EL (cell line): ENCODE results near the gene CCNT1.
"Not testable (repeated sequence)": the region's sequence is repeated elsewhere in the genome, so short reads cannot be mapped to it uniquely, and the experiment has no call there.

Experiments used
- DNase-seq: peaks from one replicate; pipeline ENCODE4 v3.0.0-alpha.2; 2016

Gene CCNT1

DNA sequence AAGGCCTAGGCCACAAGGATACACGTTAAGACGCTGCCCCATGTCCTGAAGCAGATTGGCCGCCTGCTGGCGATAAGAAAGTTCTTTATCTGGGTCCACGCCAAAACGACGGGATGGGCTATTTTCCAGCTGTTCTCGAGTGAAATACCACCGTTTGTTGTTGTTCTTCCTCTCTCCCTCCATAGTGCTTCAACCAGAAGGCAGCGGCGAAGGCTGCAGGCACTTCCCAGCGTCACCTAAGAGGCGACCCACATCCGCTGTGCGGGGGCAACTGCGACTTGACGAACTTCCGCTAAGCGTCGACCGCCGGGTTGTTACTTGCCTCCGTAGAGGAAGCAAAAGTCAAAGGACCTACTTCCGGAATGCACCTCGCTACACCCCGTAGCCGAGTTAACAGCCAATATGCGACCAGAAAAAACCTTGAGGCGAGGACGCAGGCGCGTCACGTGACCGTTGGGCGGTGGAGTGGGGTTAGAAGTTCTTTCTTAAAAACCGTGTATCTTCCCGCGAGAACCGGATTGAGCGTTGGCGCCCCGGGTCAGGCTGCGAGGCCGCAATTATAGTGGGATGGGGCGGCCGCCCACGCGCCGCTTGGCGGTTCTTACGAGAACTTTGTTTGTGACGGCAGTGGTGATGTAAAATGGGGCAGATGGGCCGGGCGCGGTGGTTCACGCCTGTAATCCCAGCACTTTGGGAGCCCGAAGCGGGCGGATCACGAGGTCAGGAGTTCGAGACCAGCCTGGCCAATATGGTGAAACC is at the start of gene CCNT1:
TSS of gene CCNT1 (minus strand) at position 215 of the 759 bp plus-strand sequence. CDS start at position 183, 32 bp downstream.
- peak; percentile 100 for DNase-seq

DNA sequence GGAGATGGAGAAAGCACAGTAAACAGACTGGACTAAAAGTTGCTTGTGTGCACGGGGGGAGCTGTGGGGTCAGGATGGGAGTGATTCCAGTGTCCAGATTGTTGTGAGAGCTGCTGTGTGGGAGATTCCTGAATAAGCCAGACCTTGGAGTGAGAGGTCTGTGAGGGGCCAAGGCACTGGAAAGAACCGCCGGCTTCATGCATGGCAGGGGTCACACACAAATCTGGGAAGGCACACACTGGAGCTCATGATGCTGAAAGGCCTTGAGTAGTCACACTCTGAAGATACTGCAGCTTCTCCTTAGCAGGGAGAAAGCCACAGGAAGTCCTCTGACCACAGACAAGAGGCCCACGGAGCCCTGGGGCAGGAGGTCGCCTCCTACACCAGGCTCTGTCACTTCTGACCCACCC is 49.3 kb upstream of the CCNT1 start:
- peak; percentile 48 for DNase-seq

DNA sequence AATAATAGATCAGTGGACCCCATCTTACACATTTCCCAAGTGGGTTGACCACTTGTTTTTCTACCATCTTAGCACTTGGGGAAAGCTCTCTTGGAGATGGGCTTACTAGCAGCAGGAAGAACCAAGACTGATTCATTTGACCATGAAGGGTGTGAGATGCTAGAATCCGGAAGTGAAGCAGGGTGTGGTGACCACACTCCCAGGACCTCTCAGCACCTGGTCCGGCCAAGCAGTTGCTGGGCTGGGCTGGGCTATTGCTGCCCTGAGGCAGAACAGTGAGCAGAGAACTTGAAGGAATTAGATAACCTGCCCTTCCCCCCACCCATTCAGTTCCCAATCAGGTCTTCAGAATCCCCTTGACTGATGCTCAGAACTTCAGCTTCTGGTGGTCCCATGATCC is 48.0 kb upstream of the CCNT1 start:
- no peak for DNase-seq

GRCh38 chr12:48758737-48759136 is 42.2 kb upstream of the CCNT1 start:
- no peak for DNase-seq

DNA sequence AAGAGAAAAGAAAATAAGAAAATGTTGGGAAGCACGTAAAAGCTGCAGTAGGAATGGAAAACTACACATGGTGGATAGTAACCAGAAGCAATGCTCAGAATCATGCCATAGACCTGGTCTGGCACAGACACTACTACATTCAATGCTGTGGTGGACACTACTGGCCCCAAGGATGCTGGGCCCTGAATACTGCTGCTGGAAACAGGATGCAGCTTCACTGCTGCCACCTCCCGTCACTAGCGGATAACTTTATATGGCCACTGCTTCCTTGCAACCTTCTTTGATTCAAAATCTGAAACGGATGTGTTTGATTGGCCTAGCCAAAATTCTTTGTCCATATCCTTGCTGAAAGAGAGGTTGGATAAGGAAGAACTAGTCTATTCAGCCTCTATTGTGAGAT is 41.7 kb upstream of the CCNT1 start:
- DNase-seq, result no peak

- no peak for DNase-seq
These were observed 34.4 kb upstream of the CCNT1 start for GRCh38 chr12:48750769-48751356.

GRCh38 chr12:48750215-48750614 is 33.7 kb upstream of the CCNT1 start:
- peak; percentile 18 for DNase-seq

GRCh38 chr12:48744251-48745008 is 27.9 kb upstream of the CCNT1 start:
- no peak for DNase-seq

DNA sequence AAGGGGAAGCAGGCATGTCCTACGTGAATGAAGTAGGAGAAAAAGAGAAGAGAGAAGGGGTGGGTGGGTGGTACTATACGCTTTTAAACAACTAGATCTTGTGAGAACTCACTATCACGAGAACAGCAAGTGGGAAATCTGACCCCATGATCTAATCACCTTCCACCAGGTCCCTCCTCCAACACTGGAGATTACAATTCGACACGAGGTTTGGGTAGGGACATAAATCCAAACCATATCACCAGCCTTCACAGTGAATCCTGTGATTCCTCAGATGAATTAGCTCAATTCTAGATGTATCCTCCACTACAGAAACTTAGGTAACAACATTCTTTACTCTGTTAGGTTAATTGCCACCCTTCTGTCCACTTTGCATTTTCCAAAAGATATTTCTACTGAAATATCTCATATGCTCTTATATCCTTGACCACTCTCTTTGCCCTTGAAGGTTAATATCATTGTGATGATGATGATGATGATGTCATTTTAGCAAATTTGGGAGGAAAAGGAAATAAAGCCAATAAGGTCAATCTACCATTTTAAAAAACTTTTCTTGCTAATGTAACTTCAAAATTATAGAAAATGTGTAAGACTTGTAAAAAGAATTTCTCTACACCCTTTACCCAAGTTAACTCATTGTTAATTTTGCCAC is 23.2 kb upstream of the CCNT1 start:
- no peak for DNase-seq

DNA sequence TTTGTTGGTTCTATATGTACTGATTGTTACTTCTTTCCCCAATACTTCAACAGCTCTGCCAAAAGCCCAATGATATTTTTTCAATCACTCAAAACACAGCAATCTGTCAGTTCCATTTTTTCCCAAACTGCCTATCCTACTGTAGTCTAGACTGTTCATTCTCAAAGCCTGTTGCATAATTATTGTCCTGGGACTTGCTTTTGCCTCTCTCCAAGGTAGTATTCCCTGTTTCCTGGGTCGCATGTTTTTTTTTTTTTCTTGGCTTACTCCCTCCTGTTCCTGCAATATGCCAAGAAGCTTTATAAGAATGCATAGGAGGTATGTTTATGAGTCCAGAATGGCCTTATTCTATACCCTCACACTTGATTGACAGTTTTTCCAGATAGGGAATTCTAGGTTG is 19.9 kb upstream of the CCNT1 start:
- DNase-seq, result no peak

DNA sequence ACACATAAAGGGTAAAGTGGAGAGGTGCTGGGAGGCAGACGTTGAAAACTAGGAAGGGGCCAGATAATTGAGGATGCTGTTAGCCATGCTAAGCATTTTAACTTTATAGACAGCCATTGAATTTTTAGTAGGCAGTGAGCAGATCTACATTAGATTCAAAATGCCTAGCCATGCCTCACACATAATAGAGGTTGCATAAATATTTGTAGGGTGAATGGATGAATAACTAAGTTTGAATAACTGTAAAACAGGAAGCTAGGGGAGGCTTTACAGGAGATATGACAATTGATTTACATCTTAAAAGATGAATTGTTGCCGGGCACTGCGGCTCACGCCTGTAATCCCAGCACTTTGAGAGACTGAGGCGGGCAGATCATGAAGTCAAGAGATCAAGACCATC is 12.3 kb upstream of the CCNT1 start:
- DNase-seq, result no peak

DNA sequence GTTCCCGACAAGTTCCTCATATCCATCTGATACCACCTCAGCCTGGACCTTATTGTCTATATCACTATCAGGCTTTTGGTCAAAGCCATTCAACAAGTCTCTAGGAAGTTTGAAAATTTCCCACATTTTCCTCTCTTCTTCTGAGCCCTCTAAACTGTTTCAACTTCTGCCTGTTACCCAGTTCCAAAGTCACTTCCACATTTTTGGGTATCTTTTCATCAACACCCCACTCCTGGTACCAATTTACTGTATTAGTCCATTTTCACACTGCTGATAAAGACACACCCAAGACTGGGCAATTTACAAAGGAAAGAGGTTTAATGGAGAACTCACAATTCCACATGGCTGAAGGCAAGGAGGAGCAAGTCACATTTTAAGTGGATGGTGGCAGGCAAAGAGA is 4.2 kb upstream of the CCNT1 start:
- DNase-seq, result not testable (repeated sequence)

DNA sequence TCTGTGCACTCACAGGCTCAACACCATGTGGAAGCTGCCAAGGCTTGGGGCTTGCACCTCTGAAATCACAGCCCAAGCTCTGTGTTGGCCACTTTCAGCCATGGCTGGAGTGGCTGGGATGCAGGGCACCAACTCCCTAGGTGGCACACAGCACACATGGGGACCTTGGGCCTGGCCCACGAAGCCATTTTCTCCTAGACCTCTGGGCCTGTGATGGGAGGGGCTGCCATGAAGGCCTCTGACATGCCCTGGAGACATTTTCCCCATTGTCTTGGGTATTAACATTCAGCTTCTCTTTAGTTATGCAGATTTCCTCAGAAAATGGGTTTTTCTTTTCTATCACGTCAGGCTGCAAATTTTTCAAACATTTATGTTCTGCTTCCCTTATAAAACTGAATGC is 3.7 kb upstream of the CCNT1 start:
- not testable (repeated sequence) for DNase-seq

DNA sequence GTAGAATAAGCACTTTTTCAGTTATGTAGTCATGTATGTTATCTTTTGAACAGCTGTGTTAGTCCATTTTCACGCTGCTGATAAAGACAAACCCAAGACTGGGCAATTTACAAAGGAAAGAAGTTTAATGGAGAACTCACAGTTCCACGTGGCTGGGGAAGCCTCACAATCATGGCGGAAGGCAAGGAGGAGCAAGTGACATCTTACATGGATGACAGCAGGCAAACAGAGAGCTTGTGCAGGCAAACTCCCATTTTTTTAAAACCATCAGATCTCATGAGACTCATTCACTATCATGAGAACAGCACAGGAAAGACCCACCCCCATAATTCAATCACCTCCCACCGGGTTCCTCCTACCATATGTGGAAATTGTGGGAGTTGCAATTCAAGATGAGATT is 2.5 kb upstream of the CCNT1 start:
- DNase-seq, result not testable (repeated sequence)

DNA sequence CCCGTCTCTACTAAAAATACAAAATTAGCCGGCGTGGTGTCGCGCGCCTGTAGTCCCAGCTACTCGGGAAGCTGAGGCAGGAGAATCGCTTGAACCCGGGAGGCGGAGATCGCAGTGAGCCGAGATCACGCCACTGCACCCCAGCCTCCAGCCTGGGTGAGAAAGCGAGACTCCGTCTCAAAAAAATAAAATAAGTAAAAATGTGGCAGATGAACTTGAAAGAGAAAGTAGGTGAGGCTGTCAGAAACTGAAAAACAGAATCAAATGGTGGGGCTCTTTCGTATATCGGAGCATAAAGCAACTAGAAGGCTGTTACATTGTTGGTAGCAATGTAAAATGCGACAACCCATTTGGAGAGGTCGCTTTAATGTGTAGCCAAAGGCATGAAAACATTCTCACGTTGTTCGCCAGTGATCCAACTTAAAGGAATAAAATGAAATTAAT is 767 bp upstream of the CCNT1 start:
- peak; percentile 11 for DNase-seq

DNA sequence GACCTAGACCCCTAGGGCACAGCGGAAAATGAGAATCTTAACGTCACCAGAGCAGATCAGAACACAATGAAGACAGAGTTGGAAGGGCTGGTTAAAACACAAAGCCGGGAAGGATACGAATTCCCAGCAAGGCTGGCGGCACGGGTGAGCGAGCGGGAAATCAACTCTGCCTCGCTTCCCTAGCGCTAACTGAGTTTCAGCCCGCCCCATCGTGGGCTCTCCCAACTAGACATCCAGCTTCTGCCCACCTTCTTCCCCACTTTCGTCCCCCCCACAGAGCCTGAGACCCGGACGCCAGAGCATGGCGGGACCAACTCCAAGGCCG is 377 bp downstream of the CCNT1 start:
- DNase-seq, result no peak

DNA sequence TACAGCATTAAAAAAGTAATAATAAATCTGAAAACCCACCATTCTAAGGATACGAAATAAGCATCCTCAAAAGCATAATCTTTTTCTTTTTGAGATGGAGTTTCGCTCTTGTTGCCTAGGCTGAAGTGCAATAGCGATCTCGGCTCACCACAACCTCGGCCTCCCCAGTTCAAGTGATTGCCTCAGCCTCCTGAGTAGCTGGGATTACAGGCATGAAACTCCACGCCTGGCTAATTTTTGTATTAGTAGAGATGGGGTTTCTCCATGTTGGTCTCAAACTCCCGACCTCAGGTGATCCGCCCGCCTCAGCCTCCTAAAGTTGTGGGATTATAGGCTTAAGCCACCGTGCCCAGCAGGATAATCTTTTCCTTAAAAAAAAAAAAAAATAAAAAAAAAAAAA is 4.3 kb downstream of the CCNT1 start:
- DNase-seq, result no peak

DNA sequence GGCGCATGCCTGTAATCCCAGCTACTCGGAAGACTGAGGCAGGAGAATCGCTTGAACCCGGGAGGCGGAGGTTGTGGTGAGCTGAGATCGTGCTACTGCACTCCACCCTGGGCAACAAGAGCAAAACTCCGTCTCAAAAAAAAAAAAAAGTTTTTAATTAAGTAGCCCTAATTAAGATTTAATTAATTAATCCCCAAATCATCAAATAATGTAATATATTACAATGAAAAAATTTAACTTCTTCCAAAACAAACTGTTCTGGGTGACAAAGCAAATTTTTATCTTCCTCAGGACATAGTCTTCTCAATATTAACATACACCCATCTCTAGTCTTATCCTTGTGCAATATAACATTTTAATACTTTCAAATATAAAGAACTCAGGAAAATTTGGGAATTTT is 17.7 kb downstream of the CCNT1 start:
- DNase-seq, result not testable (repeated sequence)

DNA sequence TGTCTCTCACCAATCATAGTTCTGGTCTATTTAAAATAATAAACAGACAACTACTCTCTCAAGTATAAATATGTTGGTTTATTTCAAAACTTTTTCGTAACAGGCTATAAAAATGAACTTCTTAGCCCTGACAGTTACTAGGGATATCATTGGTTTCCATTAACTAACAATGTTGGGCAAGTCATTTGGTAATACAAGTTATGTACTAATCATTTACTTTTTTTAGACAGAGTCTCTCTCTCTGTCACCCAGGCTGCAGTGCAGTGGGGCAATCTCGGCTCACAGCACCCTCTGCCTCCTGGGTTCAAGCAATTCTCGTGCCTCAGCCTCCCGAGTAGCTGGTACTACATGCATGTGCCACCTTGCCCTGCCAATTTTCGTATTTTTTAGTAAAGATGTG is 19.9 kb downstream of the CCNT1 start:
- no peak for DNase-seq

- DNase-seq, result no peak
These were observed 20.6 kb downstream of the CCNT1 start for GRCh38 chr12:48695859-48696258.

DNA sequence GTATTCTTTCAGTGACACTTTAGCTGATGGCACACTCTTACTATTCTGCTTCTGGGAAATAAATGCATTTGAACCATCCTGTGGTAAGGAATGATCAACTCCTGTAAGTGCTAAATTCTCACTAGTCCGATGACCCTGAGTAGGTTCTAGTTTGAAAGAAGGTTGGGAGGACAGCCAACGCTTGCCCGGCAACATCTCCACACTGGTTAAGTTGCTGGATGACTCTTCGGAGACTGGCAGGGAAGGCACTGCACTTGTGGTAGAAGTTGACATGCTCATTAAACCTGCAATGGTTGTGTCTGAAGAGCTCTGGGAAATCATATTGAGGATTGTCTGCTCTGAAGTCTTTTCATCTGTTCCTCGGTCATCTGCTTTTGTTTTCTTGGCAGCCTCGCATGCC is 22.5 kb downstream of the CCNT1 start:
- no peak for DNase-seq

DNA sequence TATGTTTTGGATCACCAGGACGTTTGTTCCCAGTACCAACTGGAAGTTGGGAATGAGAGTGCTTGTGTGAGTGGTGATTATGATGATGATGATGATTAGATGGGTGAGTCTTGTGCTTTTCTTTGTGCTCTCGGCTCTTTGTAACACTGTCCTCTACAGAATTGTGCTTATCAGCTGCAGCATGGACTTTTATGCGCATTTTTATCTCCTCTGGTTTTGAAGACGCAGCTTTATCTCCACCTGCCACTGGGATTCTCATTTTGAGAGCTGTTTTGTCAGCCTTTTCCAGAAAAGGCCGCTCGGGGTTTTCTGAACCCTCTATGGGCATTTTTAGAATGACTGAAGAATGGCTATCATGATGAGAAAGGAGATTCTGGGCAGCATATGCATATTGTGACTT is 22.9 kb downstream of the CCNT1 start:
- DNase-seq, result no peak

DNA sequence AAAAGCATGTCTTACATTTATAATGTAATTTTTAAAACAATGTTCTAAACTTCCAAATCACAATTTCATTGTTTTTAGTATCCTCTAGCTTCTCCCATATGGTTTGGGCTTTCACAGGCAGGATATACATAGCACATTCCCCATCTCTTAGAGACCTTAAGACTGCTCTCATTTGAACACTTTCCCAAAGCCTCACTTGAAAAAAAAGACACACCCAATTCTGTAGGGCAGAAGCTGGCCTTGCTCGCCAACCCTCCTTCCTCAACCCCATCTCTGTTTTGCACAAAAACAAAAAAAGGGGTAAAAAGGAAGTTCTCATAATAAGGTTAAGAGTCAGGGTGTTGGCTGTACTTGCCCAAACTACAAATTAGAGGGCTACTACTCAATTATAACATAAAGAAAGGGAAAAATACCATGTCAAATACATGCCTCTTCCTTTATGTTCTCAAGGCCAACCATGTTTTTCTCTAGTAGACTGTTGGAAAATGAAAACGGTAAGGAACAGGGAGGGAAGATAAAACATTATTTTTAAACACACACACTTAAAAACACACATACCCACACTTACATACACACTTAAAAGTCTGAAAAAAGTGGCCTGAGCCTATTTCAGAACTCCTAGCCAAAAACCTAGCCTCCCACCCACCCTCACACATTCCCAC is 24.6 kb downstream of the CCNT1 start:
- DNase-seq, result no peak
